ENCODE data around the gene FIGN. TPM values are rescaled to one million over a fixed set of nuclear protein-coding genes. Genes with fewer than 3 reads are reported as not detected.

The FIGN gene
- total RNA-seq, 1 donor from 2014 or later, result 5.8 TPM

DNA sequence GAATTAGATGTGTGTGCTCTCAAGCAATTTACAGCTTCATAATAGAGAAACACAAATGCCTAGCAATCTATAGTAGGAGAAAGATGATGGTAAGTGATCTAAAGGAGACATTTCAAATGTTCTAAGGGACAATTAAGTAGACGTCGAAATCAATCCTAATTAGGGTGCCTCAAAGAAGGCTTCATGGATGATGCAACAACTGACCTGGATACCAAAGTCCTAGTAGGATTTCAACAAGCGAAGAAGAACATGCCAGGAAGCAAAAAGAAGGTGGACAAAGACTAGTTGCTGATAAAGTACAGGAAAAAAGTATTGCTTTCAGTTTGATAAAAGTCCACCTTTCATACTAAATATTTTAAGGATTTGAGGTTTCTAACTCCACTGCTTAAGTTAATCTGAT is 12.5 kb downstream of the FIGN start:
- TF ChIP-seq, protein P1, sequence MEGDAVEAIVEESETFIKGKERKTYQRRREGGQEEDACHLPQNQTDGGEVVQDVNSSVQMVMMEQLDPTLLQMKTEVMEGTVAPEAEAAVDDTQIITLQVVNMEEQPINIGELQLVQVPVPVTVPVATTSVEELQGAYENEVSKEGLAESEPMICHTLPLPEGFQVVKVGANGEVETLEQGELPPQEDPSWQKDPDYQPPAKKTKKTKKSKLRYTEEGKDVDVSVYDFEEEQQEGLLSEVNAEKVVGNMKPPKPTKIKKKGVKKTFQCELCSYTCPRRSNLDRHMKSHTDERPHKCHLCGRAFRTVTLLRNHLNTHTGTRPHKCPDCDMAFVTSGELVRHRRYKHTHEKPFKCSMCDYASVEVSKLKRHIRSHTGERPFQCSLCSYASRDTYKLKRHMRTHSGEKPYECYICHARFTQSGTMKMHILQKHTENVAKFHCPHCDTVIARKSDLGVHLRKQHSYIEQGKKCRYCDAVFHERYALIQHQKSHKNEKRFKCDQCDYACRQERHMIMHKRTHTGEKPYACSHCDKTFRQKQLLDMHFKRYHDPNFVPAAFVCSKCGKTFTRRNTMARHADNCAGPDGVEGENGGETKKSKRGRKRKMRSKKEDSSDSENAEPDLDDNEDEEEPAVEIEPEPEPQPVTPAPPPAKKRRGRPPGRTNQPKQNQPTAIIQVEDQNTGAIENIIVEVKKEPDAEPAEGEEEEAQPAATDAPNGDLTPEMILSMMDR (IDR thresholded peaks at IDR 0.05), result no peak
- no peak overlapping the region for H3K27ac ChIP-seq
- intact Hi-C loops (cut with DNase I), result no loop called here
- no peak for DNase-seq
- no peak for ATAC-seq
- H3K4me1 ChIP-seq, result no peaks in the 10 kb centered on the region
- no peak overlapping the region for H3K4me3 ChIP-seq
- H3K9me3 ChIP-seq, result no peaks in the 10 kb centered on the region
- no peaks in the 10 kb centered on the region for H3K36me3 ChIP-seq
- no peaks in the 10 kb centered on the region for H3K27me3 ChIP-seq (ENCODE audit: low read depth)

DNA sequence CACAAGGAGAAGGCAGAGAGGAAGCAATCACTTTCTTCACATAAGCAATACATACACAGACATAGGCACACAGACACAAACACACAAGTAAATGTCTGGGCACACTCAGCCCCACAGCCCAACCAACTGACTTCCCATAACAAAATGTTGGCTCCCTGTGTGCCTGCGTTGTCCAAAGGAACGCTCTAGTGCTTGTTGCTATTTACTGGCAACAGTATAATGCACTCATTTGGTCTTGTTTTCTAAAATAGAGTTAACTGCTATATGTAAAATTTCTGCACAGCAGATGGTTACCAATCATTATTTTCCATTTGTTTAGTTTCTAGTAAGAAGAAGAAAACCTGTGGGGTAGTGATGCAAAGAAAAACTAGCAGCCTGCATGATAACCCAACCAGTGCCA is 16.5 kb downstream of the FIGN start:
- no peak for ATAC-seq
- Histone ChIP-seq H3K4me1 (no peaks in the 10 kb centered on the region), H3K27ac (no peak overlapping the region)

DNA sequence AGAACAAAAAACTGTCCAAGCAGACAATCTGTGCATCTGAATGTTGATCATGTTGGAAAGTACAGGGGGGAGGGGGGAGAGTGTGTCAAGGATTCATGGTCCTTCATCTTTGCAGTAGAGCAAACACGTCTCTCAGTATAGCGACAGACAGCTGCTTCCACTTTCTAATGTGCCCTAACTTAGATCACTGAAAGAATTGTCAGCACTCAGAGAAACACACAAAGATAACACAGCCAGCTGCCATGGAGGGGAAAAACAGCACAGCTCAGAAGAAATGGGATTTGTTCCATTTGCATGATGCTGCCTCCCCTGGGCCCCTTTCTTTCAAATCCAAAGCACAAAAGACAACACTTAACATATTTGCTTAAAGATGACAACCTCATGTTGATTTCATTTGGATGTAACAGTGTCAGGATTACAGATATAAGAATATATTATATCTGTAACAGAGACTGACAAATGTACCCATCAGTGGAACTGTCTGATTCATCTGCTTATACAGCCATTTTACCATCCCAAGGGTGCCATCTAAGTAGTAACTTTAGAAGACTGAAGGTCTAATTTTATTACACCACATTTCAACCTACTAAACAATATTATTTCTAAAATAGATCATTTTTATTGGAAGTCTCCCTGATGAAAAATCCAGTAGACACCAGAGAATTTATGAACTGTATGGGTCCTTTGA is 17.7 kb downstream of the FIGN start:
- intact Hi-C loops (cut with DNase I), result no loop called here
- Histone ChIP-seq H3K4me3 (no peak overlapping the region), H3K4me1 (no peaks in the 10 kb centered on the region), H3K27ac (no peak overlapping the region), H3K27me3 (ENCODE audit: low read depth) (no peaks in the 10 kb centered on the region), H3K9me3 (no peaks in the 10 kb centered on the region), H3K36me3 (no peaks in the 10 kb centered on the region)
- TF ChIP-seq, protein P1 (IDR thresholded peaks at IDR 0.05), result no peak
- no peak for ATAC-seq
- DNase-seq, result no peak

More for the DNA sequence above, 16.5 kb downstream of the FIGN start:
- H3K36me3 ChIP-seq, result no peaks in the 10 kb centered on the region
- TF ChIP-seq, protein P1 (IDR thresholded peaks at IDR 0.05), result no peak
- intact Hi-C loops (cut with DNase I), result no loop called here
- H3K9me3 ChIP-seq, result no peaks in the 10 kb centered on the region
- no peak for DNase-seq
- H3K4me3 ChIP-seq, result no peak overlapping the region
- no peaks in the 10 kb centered on the region for H3K27me3 ChIP-seq (ENCODE audit: low read depth)

DNA sequence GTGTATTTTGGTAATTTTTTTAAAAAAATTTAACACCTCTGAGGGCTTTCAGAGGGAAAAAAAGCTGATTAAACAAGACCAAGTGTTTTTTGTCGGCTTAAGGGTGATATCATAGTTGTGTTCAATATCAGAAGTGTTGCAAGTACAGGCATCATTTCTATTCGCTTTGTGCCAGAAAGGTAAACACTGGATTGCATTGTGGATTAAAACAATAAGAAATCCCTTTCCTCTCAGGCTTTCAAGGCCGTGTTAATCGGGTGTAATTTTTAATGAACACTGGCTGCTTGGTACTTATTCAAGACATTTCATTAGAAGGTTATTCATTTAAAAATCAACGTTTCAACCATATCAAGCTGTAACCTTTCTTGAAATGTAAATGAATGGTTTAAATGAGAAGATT is 18.3 kb downstream of the FIGN start:
- intact Hi-C loops (cut with DNase I), result no loop called here
- Histone ChIP-seq H3K27me3 (ENCODE audit: low read depth) (no peaks in the 10 kb centered on the region), H3K36me3 (no peaks in the 10 kb centered on the region), H3K4me1 (no peaks in the 10 kb centered on the region), H3K4me3 (no peak overlapping the region), H3K9me3 (no peaks in the 10 kb centered on the region), H3K27ac (no peak overlapping the region)
- DNase-seq (no peak), ATAC-seq (no peak)
- TF ChIP-seq, protein P1 (IDR thresholded peaks at IDR 0.05), result no peak

DNA sequence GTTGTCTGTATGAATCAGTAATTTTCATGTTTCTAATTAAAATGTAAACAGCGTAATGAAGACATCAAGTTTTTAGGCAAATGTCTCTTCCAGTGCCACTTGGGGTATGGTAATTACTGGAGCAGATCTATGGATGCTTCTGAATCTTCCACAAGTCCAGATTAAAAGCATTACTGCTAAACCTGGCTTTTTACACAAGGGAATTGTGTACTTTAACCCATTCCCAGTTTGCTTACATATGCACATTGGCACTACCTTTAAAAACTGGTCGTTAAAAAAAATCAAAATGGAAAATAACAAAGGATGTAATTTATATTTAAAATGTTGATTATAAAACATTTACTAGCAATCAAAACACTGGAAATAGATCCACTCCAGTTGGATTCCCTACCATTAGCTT is 19.7 kb downstream of the FIGN start:
- Histone ChIP-seq H3K27me3 (ENCODE audit: low read depth) (no peaks in the 10 kb centered on the region), H3K4me3 (no peak overlapping the region), H3K36me3 (no peaks in the 10 kb centered on the region), H3K4me1 (no peaks in the 10 kb centered on the region), H3K27ac (no peak overlapping the region), H3K9me3 (no peaks in the 10 kb centered on the region)
- intact Hi-C loops (cut with DNase I), result no loop called here
- ATAC-seq, result no peak
- TF ChIP-seq, protein P1 (IDR thresholded peaks at IDR 0.05), result no peak
- no peak for DNase-seq
